ENCODE results near the gene PECR.

GRCh38 chr2:216013080-216013909, 68.3 kb downstream of the PECR start, which contains the start of gene MREG:
- TF ChIP-seq CTCF (conservative IDR thresholded peaks at IDR 0.05; ENCODE audit: low read depth, low read length): peak; percentile 59
- no peak for TF ChIP-seq EZH2 (IDR thresholded peaks at IDR 0.05; ENCODE audit: low read length, unreplicated experiment)
- TF ChIP-seq EZH2phosphoT487 (IDR thresholded peaks at IDR 0.05; ENCODE audit: borderline replicate concordance, low read length): no peak
